ENCODE measurements around the gene UTS2B. TPM values are rescaled to one million over a fixed set of nuclear protein-coding genes. Genes with fewer than 3 reads are reported as not detected.

The UTS2B gene
- total and polyA plus RNA-seq, 2 experiments from 2014 or later, result 0.21 TPM; not detected in 1

- H3F3A ChIP-seq (replicated peaks; ENCODE audit: low read depth), result no peaks in the 10 kb centered on the region
- ATAC-seq, result no peak
- H3K27me3 Mint-ChIP-seq (ENCODE audit: insufficient read depth, low read depth, poor library complexity), result peaks cover 4% of the 10 kb centered on the region
- no peaks in the 10 kb centered on the region for H3K36me3 Mint-ChIP-seq (ENCODE audit: low read depth)
- H3K4me3 ChIP-seq, result no peak overlapping the region
- no peaks in the 10 kb centered on the region; the same call in 2 of the 3 replicates for H3K4me1 Mint-ChIP-seq
- no peaks in the 10 kb centered on the region for H4K20me1 ChIP-seq (replicated peaks; ENCODE audit: insufficient read depth)
- H3K9me3 Mint-ChIP-seq, result no peaks in the 10 kb centered on the region
- no peak overlapping the region for H3K27ac ChIP-seq (ENCODE audit: low read depth)
- DNase-seq (ENCODE audit: low spot score), result no peak
- H3K36me3 ChIP-seq (ENCODE audit: insufficient read depth), result no peaks in the 10 kb centered on the region
- no peak overlapping the region for H3K4me3 Mint-ChIP-seq
- H3K27me3 ChIP-seq (ENCODE audit: insufficient read depth), result no peaks in the 10 kb centered on the region
- H3K27ac Mint-ChIP-seq, result no peak overlapping the region
- no peak for TF ChIP-seq STAT1 (IDR thresholded peaks at IDR 0.05; ENCODE audit: unreplicated experiment)
- TF ChIP-seq REST (IDR thresholded peaks at IDR 0.05; ENCODE audit: unreplicated experiment), result no peak
- TF ChIP-seq ZNF462 (CRISPR knock-in tag; IDR thresholded peaks at IDR 0.05), result no peak
- TF ChIP-seq CTCF (conservative IDR thresholded peaks at IDR 0.05; ENCODE audit: low read depth in 2 of 2), result no peak
- no peak for TF ChIP-seq CREB1 (CRISPR knock-in tag; IDR thresholded peaks at IDR 0.05; ENCODE audit: low read depth)
- no peak for TF ChIP-seq EZH2phosphoT487 (IDR thresholded peaks at IDR 0.05; ENCODE audit: unreplicated experiment)
- TF ChIP-seq ZNF114 (CRISPR knock-in tag; IDR thresholded peaks at IDR 0.05), result no peak
- no peak for TF ChIP-seq POLR2AphosphoS5 (IDR thresholded peaks at IDR 0.05; ENCODE audit: low read depth)
- no peak for TF ChIP-seq ETS1 (IDR thresholded peaks at IDR 0.05)
- TF ChIP-seq EZH2 (IDR thresholded peaks at IDR 0.05; ENCODE audit: low read depth, unreplicated experiment), result no peak
- no peaks in the 10 kb centered on the region for H3K4me1 ChIP-seq (ENCODE audit: insufficient read depth)
- H2AFZ ChIP-seq, result no peak overlapping the region
- no peaks in the 10 kb centered on the region for H3K79me2 ChIP-seq (replicated peaks; ENCODE audit: insufficient read depth)
- H3K4me2 ChIP-seq, result no peak overlapping the region
- H3K9me2 ChIP-seq (ENCODE audit: insufficient read depth), result no peaks in the 10 kb centered on the region
These were observed 36.0 kb downstream of the UTS2B start for GRCh38 chr3:191294291-191294690.

Data from GM23338 (cell line).